ENCODE measurements around the gene BTNL9. TPM values are rescaled to one million over a fixed set of nuclear protein-coding genes. Genes with fewer than 3 reads are reported as not detected.

The BTNL9 gene
- total RNA-seq, 1 donor from 2014 or later: 99.8 TPM

DNA sequence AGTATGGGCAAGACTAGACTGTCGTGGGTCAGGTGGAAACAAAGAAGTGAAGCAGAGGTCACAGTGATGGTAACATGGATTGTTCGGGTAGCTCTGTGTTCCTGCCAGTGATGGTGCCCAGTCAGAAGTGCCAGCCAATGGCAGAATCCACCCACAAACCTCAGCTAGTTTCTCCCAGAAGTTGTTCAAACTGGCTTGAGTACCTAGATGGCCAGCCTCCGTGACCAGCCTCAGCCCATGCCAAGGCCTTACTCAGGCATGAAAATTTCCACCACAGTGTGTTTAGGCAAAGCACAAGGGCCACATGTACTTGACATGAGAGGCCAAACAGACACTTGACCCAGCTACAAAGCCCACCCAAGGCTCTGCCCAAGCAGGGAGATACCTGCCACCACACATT, 19.4 kb upstream of the BTNL9 start:
- Histone ChIP-seq H3K9me3 (peaks cover 7% of the 10 kb centered on the region), H3K27ac (no peak overlapping the region), H3K4me1 (no peaks in the 10 kb centered on the region), H3K27me3 (no peaks in the 10 kb centered on the region), H3K36me3 (no peaks in the 10 kb centered on the region), H3K4me3 (no peak overlapping the region)
- intact Hi-C loops (cut with DNase I): no loop called here
- ATAC-seq (no peak), DNase-seq (no peak)
- TF ChIP-seq CTCF (IDR thresholded peaks at IDR 0.05): no peak

- H3K36me3 ChIP-seq: no peaks in the 10 kb centered on the region
- ATAC-seq: no peak
- DNase-seq: no peak
Observed at GRCh38 chr5:181024245-181025064, 15.6 kb upstream of the BTNL9 start.

DNA sequence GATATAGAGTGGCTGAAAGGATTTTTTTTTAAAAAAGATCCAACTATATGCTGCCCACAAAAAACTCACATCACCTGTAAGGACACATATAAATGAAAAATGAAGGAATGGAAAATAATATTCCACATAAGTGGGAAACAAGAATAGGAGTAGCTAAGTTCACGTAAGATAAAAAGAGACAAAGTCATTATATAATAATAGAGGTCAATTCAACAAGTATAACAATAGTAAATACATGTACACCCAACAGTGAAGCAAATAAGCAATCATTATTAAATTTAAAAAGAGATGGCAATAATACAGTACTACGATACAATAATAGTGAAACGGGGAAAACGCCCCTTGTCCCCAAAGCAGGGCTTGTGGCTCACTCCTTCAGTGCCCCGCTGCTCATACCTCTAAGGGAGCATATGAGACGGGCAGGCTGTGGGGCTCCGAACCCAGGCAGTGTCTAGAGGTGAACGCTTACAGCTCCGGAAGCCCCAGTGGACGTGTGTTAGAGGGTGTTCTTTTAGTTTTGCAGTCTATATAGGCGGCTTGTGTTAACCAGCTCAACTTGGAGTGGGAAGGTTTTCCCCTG, 12.5 kb upstream of the BTNL9 start:
- Histone ChIP-seq H3K9me3 (peaks cover 2% of the 10 kb centered on the region), H3K27ac (no peak overlapping the region), H3K4me3 (no peak overlapping the region), H3K36me3 (no peaks in the 10 kb centered on the region), H3K4me1 (no peaks in the 10 kb centered on the region), H3K27me3 (no peaks in the 10 kb centered on the region)
- TF ChIP-seq CTCF (IDR thresholded peaks at IDR 0.05): no peak
- no peak for DNase-seq
- ATAC-seq: no peak
- intact Hi-C loops (cut with DNase I): no loop called here

More at GRCh38 chr5:181024245-181025064, 15.6 kb upstream of the BTNL9 start:
- no peak for TF ChIP-seq CTCF (IDR thresholded peaks at IDR 0.05)
- intact Hi-C loops (cut with DNase I): no loop called here
- Histone ChIP-seq H3K4me3 (no peak overlapping the region), H3K27ac (no peak overlapping the region), H3K27me3 (no peaks in the 10 kb centered on the region), H3K4me1 (no peaks in the 10 kb centered on the region), H3K9me3 (peaks cover 7% of the 10 kb centered on the region)

- ATAC-seq (no peak), DNase-seq (no peak)
- Histone ChIP-seq H3K9me3 (no peaks in the 10 kb centered on the region), H3K27ac (no peak overlapping the region), H3K36me3 (no peaks in the 10 kb centered on the region), H3K4me1 (no peaks in the 10 kb centered on the region), H3K4me3 (no peak overlapping the region), H3K27me3 (no peaks in the 10 kb centered on the region)
- no peak for TF ChIP-seq CTCF (IDR thresholded peaks at IDR 0.05)
- intact Hi-C loops (cut with DNase I): no loop called here
Observed at GRCh38 chr5:181028032-181028819, 11.8 kb upstream of the BTNL9 start.

- H3K36me3 ChIP-seq: no peaks in the 10 kb centered on the region
- H3K4me3 ChIP-seq: no peak overlapping the region
- H3K27ac ChIP-seq: no peak overlapping the region
- no peaks in the 10 kb centered on the region for H3K4me1 ChIP-seq
- H3K9me3 ChIP-seq: no peaks in the 10 kb centered on the region
- DNase-seq (no peak), ATAC-seq (peak; percentile 14)
- no peak for TF ChIP-seq CTCF (IDR thresholded peaks at IDR 0.05)
- no peaks in the 10 kb centered on the region for H3K27me3 ChIP-seq
- intact Hi-C loops (cut with DNase I): no loop called here
Observed at GRCh38 chr5:181031716-181032115, 8.3 kb upstream of the BTNL9 start.

All from upper lobe of right lung (tissue), 1 donor.